Limb (tissue), 2 donors: ENCODE data around the gene RBP7.
"Not testable (repeated sequence)": the region's sequence is repeated elsewhere in the genome, so short reads cannot be mapped to it uniquely, and the experiment has no call there.

ENCODE experiments used
- DNase-seq, 2 donors: peaks; one replicate each; pipeline ENCODE4 v3.0.0-alpha.2; 2016; ENCODE audit errors: extremely low spot score in 2 of 2

RBP7 gene

GRCh38 chr1:10028956-10029500, 32.0 kb downstream of the RBP7 start:
- not testable (repeated sequence) for DNase-seq

DNA sequence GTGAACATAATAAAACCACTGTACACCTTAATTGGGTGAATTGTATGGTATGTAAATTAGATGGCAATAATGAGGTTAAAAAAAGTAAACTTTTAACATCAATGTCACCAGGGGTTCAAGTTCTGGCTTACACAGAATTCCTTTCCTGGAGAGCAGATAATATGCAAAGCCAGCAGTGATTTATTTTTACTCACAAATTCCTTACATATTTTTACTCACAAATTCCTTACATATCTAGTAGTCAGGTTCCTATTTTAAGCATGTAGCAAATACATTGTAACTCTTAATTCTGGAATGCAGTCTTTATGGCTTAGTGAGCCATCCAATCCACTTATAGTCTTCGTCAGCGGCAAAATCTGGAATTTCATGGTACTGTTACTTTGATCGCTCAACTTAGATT, 34.4 kb downstream of the RBP7 start:
- DNase-seq: no peak

DNA sequence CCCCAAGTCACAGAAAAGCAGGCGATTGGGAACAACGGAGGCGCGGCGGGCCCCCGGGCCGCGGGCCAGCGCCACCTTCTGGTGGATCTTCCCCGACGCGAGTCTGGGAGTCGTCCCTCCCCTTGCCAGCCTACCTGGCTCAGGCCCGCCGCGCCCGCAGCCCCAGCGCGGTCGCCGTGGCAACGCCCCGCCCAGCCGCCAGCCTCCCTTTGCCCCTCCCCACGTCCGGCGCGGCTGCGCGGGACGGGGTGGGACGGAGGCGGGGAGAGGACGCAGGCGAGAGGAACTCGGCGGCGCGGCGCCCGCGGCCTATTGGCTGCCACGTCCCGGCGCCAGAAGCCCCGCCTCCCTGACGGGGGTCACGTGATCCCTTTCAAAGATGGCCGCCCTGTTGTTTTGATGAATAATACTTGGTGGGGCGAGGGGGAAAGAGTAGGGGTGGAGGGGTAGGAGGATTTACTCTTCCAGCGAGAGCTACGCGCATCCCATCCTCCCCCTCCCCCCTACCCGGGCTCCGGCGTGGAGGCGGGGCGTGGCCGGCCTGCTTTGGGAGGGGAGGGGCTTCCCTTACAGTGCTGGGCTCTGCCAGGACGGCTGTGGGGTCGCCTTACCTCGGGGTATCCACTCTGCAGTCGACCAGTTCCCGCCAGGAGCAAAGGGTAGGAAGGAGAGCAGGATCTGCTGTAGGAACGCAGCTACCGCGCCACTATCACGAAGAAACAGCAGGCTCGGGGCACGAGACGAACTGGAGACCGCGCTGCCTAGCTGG, 35.7 kb downstream of the RBP7 start, which contains the start of gene UBE4B:
Gene UBE4B, plus strand, starts transcription at position 369 of the 769 bp plus-strand sequence. CDS start 713 bp downstream, outside the sequence.
- peak; percentile 99 for DNase-seq

DNA sequence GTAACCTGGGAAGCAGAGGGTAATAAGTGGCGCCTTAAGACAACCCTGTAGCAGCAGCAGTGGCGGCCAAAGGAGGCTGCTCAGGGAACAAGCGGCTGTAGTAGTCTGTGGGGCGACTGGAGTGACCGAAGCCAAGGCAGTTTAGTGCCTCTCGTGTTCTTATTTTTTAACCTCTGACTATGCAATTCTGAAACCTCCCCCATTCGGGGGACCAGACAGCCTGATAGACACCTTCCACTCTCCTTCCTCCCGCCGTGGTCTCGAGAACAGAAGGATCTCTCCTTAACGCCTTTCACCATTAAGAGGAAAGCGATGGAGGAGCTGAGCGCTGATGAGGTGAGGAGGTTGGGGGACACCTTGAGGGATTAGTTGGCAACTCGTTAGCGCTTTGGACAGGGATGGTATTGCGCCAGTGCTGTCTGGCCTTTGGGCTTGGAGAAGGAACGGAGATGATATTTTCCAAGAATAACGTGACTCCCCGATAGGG, 36.4 kb downstream of the RBP7 start:
- no peak for DNase-seq

DNA sequence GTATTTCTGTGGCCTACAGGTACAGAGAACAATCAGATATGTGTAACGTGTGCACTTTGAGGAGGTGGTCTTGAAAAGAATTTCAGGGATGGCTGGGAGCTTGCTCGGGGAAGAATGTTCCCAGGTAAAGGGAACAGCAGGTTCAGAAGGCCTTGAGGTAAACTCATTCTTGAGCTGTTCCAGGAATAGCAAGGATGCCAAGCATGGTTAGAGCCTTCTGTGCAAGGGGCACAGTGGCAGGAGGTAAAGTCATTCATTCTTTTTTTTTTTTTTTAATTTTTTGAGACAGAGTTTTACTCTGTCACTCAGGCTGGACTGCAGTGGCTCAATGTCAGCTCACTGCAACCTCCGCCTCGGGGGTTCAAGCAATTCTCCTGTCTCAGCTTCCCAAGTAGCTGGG, 45.7 kb downstream of the RBP7 start:
- DNase-seq: no peak

DNA sequence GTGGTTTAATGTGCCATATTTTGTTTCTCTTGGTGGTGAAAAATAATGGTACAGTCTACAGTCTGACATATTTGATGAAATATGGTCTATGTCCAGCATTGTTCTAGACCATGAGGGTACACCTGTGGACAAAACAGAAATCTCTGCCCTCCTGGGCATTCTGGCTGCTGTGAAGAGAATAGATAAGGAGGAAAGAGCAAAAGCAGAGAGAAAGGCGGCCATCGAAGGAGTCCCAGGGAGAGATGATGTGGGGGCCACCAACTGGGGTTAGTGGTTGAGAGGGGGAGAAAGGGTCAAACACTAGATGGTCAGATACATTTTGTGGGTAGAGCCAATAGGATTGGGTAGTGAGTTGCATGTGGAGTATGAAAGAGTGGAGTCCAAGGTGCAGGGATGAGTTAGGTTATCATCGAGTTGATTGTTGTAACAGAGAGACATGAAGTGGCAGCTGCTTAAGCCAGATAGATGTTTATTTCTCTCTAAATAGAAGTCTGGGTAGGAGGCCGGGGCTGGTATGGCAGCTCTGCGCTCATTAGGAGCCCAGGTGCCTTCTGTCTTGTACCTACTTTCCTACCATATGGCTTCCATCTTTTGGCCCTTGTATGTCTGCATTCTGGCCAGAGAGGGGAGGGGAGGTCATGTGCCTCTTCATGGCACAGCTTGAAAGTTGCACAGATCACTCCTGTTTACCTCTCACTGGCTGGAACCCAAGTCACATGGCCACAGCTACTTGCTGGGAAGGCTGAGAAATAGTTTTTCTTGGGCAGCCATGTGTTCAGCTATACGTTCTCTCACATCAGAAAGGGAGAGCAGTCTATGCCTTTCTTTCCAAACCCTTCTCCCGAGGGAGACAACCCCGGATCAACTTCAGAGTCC, 48.7 kb downstream of the RBP7 start:
- no peak for DNase-seq

DNA sequence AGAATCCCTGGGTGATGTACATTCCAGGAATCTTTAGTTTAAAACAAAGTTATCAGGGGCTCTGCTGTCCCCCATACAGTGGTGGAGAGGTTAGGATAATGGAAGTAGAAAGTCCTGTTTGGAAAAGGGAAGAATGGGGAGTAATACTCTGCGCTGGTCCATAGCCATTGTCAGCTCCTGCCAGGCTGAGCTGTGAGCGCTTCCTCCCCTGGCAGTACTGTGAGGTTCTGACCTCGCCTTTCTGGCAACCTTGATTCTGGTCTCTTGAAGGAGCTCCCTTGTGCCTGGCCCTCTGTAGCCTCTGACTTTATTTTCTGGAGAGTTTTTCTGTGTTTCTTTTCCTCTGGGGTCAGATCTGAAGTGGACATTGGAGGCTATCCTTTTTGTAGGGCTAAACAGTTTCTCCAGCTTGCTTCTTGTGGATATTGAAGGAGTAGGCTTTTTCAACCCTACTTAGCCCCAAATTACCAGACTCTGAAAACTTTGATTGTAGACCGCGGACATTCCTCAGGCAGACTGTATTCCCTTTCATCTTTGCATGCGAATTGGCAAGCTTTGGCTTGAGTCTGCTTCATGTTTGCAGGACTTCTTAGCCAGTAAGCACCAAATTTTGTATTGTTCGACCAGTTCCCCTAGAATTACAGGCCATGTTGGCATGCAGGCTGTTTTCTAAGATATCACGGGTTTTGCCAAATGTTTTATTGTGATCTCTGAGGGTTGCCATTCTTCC, 49.5 kb downstream of the RBP7 start:
- no peak for DNase-seq

DNA sequence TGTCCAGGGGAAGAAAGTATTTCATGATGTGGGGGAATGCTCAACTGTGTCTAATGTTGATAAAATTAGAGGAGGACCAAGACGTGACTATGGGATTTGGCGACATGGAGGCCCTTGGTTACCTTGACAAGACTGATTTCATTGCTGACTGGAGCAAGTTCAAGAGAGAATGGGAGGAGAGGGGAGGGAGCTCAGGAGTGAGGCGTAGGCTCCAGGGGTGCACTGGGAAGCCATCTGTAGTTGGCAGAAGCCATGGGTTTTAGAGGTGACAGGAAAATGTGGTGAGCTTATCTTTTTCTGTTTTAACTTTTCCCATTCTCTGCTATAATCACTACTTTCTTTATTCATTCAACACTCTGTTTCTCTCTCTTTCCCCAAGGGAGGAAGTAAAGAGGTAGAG, 51.6 kb downstream of the RBP7 start:
- no peak for DNase-seq

GRCh38 chr1:10050611-10051010, 53.6 kb downstream of the RBP7 start:
- DNase-seq: no peak

- DNase-seq: no peak
These were observed 54.6 kb downstream of the RBP7 start for GRCh38 chr1:10051656-10052055.

DNA sequence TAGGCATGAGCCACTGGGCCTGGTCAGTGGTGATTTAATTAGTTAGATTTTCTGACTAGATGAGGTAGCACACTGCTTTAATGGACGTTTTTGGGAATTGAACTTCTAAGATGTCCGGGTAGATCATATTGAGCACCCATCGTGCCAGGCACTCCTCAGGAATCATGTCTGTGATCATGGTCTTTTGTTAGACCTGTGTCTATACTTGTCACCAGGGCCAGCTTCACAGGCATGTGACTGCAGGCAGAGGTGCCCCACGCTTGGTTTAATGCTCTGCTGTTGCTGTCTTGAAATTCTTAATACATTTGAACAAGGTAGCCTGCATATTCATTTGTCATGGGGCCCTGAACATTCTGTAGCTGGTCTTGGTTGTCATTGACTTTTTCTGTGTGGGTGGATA, 55.3 kb downstream of the RBP7 start:
- DNase-seq: no peak

- DNase-seq: no peak
These were observed 57.4 kb downstream of the RBP7 start for GRCh38 chr1:10054465-10054864.

GRCh38 chr1:10056599-10056987, 59.6 kb downstream of the RBP7 start:
- no peak for DNase-seq

DNA sequence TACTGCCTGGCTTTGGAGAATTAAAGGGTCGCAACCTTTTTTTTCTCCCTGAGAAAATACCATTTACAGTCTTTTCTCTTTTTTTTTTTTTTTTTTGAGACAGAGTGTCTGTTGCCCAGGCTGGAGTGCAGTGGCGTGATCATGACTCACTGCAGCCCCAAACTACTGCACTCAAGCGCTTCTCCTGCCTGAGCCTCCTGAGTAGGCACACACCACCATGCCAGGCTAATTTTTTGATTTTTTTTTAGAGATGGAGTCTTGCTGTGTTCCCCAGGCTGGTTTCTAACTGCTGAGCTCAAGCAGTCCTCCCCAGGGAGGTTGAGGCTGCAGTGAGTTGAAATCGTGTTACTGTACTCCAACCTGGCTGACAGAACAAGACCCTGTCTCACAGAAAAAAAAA, 60.3 kb downstream of the RBP7 start:
- no peak for DNase-seq

DNA sequence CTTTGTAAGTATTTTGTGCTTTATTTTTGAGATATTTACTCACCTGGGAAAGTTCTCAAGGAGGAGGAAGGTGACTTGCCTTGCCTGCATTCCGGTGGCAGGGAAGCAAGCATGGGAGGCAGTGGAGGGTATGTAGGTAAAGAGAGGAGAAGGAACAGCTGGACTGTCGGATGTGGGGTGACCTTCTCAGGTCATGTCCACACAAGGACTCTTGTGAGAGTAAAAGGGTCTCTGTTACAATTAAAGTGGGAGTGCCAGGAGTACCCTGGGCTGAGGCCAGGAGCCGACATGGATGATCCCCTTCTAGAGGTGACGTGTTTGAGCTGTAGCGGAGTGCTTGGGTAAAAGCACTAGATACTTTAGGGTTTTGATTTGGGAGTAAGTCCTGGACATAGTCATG, 60.8 kb downstream of the RBP7 start:
- no peak for DNase-seq

DNA sequence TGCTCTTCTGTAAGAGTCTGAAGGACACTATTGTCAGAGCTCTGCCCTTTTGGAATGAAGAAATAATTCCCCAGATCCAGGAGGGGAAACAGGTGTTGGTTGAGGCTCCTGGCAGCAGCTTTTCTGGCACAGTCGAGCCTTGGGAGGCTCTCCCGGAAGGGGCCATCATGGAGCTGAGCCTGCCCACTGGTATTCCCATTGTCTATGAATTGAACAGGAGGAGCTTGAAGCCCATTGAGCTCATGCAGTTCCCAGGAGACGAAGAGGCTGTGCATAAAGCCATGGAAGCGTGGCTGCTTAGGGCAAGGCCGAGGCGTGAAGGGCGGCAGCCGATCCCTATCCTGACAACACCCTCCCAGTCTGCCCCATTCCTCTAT, 62.3 kb downstream of the RBP7 start:
- DNase-seq: no peak

GRCh38 chr1:10060311-10061100, 63.5 kb downstream of the RBP7 start:
- no peak for DNase-seq

GRCh38 chr1:10061276-10061675, 64.2 kb downstream of the RBP7 start:
- DNase-seq: no peak

DNA sequence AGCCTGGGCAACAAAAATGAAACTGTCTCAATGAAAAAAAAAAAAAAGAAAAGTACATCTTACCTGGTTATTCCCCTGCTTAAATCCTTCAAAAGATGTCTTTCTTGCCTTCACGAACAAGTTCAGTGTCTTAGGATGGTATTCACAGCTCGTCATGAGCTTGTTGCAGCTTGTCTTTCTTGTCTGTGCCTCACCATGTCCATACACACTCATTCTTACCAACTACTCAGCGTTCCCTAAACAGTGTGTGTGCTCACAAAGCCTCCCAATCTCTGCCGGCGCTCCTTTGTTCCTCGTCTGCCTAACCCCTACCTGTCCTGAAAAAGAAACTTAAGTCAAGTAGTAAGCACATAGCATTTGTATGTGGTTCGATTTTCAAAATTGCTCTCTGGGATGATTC, 66.8 kb downstream of the RBP7 start:
- no peak for DNase-seq

- DNase-seq: no peak
These were observed 67.7 kb downstream of the RBP7 start for GRCh38 chr1:10064416-10065343.
